ENCODE data around the gene MFF. TPM values are rescaled to one million over a fixed set of nuclear protein-coding genes. Genes with fewer than 3 reads are reported as not detected.

Gene MFF
- total RNA-seq, 4 donors from 2014 or later: 15.1 to 99.1 (median 88.3) TPM

DNA sequence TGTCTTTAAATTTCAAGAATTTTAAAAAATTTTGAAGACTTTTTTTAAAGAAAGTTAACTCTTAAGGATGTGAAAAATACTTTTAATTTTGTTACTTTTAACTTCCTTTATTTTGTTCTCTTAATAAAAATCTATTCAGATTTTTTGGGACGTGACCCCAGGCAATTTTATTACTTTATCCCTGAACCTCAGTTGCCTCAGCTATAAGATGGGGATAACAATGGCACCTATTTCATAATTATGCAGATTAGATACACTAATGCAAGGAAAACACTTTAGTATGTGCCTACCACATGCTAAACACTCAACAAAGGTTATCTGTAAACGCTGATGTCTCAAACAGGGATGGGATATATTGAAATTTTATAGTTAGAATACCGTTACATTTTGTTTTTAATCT lies 64.2 kb downstream of the MFF start:
- H3K4me1 ChIP-seq: no peaks in the 10 kb centered on the region
- no peaks in the 10 kb centered on the region for H3K36me3 ChIP-seq
- no peaks in the 10 kb centered on the region for H3K9me3 ChIP-seq
- H3K27me3 ChIP-seq: no peaks in the 10 kb centered on the region
- no peak overlapping the region for H3K27ac ChIP-seq
- intact Hi-C loops (cut with DNase I; ENCODE audit: low total_unique reads): no loop called here
- no peak for DNase-seq
- H3K4me3 ChIP-seq: no peak overlapping the region
- TF ChIP-seq POLR2A (IDR thresholded peaks at IDR 0.05): no peak
- TF ChIP-seq, protein P1, sequence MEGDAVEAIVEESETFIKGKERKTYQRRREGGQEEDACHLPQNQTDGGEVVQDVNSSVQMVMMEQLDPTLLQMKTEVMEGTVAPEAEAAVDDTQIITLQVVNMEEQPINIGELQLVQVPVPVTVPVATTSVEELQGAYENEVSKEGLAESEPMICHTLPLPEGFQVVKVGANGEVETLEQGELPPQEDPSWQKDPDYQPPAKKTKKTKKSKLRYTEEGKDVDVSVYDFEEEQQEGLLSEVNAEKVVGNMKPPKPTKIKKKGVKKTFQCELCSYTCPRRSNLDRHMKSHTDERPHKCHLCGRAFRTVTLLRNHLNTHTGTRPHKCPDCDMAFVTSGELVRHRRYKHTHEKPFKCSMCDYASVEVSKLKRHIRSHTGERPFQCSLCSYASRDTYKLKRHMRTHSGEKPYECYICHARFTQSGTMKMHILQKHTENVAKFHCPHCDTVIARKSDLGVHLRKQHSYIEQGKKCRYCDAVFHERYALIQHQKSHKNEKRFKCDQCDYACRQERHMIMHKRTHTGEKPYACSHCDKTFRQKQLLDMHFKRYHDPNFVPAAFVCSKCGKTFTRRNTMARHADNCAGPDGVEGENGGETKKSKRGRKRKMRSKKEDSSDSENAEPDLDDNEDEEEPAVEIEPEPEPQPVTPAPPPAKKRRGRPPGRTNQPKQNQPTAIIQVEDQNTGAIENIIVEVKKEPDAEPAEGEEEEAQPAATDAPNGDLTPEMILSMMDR (IDR thresholded peaks at IDR 0.05): no peak

DNA sequence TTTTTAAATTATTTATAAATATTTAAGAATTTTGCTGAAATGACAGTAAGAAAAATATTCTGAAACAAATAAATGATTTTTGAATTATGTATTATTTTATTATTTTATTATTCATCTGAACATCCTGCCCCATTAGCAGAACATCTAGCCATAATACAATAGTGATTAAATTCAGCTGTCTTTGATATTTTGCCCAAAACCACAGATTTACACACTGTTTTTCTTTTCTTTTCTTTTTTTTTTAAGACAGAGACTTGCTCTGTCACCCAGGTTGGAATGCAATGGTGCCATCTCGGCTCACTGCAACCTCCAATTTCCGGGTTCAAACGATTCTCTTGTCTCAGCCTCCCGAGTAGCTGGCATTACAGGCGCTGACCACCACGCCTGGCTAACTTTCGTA lies 64.6 kb downstream of the MFF start:
- no peak overlapping the region for H3K27ac ChIP-seq
- H3K27me3 ChIP-seq: no peaks in the 10 kb centered on the region
- no peak for DNase-seq
- no peaks in the 10 kb centered on the region for H3K9me3 ChIP-seq
- H3K36me3 ChIP-seq: no peaks in the 10 kb centered on the region
- TF ChIP-seq, protein P1 (IDR thresholded peaks at IDR 0.05): no peak
- no peak for TF ChIP-seq POLR2A (IDR thresholded peaks at IDR 0.05)
- intact Hi-C loops (cut with DNase I; ENCODE audit: low total_unique reads): no loop called here
- H3K4me3 ChIP-seq: no peak overlapping the region
- H3K4me1 ChIP-seq: no peaks in the 10 kb centered on the region

DNA sequence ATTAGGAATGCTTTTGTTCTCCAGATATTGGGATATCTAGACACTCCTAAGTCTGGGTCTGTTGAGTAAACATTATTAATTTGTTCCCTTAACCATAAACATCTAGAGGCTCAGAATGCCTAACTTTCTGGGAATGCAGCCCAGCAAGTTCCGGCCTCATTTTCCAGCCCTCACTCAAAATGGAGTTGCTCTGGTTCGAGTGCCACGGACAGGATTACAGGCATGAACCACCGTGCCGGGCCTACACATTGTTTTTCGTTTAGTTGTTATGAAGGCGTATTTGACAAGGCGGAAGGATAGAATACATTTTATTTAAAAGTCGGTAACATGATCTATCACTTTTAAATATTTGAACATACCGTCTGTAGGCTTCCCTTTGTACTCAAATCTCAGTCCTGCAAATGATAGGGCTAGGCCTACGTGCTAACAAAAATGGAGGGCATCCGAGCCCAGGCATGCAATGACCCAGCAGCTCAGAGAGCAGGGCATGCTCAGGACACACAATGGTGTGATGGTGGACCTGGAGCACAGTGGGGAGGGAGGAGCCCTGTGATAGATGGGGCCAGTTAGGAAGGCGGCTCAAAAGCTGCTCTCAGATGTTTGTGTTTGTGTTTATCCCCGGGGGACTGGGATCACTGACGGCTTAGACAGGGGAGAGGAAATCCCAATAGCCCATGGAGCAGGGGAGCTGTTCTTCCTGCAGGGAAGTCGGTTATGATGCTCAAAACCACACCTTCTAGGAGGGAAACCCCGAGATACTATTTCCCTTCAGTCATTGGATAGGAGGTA lies 65.6 kb downstream of the MFF start:
- TF ChIP-seq, protein P1 (IDR thresholded peaks at IDR 0.05): no peak
- no peak for TF ChIP-seq POLR2A (IDR thresholded peaks at IDR 0.05)
- no peaks in the 10 kb centered on the region for H3K4me1 ChIP-seq
- no peaks in the 10 kb centered on the region for H3K27me3 ChIP-seq
- H3K27ac ChIP-seq: no peak overlapping the region
- H3K9me3 ChIP-seq: no peaks in the 10 kb centered on the region
- no peaks in the 10 kb centered on the region for H3K36me3 ChIP-seq
- intact Hi-C loops (cut with DNase I; ENCODE audit: low total_unique reads): no loop called here
- DNase-seq: no peak
- H3K4me3 ChIP-seq: no peak overlapping the region

DNA sequence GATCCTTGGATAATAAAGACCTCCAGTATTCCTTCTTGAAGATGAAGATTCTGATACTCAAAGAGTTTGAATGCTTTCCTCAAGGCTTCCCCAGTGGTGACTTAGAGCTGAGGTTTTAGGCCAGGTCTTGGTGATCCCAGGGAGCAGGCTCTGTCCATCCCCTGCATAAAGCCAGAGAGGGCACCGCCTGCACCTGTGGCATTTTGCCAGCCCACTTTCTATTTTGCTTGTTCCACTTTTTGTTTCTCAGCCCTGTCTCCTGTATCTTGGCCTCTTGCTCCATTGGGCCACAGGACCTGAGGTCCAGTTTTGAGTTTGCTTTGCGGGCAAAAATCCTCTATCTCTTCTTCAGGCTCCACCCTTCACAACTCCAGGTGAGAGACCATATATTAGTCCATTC lies 69.3 kb downstream of the MFF start:
- no peak for DNase-seq
- TF ChIP-seq POLR2A (IDR thresholded peaks at IDR 0.05): no peak
- TF ChIP-seq, protein P1 (IDR thresholded peaks at IDR 0.05): no peak
- no peak overlapping the region for H3K4me3 ChIP-seq
- H3K27ac ChIP-seq: no peak overlapping the region
- no peaks in the 10 kb centered on the region for H3K9me3 ChIP-seq
- no peaks in the 10 kb centered on the region for H3K4me1 ChIP-seq
- no peaks in the 10 kb centered on the region for H3K27me3 ChIP-seq
- no peaks in the 10 kb centered on the region for H3K36me3 ChIP-seq
- intact Hi-C loops (cut with DNase I; ENCODE audit: low total_unique reads): no loop called here

DNA sequence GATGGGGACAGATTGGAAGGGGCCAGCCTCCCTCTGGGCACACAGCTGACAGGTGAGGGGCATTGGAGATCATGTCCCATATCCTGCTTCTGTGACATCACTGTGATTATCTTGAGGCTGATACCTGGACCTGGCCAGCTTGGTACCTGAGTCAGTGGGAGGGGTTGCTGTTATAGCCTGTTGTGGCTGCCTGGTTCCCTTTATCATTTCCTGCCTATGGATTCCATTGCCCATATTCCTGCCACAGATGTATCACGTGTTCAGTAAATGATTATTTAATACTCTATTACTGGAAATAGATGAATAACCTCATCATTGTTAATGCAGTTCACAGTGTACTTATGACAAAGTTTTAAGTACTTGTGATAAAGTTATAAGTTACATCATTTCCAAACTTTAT lies 70.5 kb downstream of the MFF start:
- intact Hi-C loops (cut with DNase I; ENCODE audit: low total_unique reads): no loop called here
- Histone ChIP-seq H3K9me3 (no peaks in the 10 kb centered on the region), H3K27ac (no peak overlapping the region), H3K36me3 (no peaks in the 10 kb centered on the region), H3K4me1 (no peaks in the 10 kb centered on the region), H3K4me3 (no peak overlapping the region), H3K27me3 (no peaks in the 10 kb centered on the region)
- TF ChIP-seq, protein P1 (IDR thresholded peaks at IDR 0.05): no peak
- no peak for DNase-seq
